ENCODE data around the gene CASKIN1. TPM values are rescaled to one million over a fixed set of nuclear protein-coding genes. Genes with fewer than 3 reads are reported as not detected.
A peak's percentile ranks its signal among the peaks of the same experiment; 100 is the strongest.

The CASKIN1 gene
- total RNA-seq, 2 donors from 2014 or later = 0.89 to 2.1 TPM

DNA sequence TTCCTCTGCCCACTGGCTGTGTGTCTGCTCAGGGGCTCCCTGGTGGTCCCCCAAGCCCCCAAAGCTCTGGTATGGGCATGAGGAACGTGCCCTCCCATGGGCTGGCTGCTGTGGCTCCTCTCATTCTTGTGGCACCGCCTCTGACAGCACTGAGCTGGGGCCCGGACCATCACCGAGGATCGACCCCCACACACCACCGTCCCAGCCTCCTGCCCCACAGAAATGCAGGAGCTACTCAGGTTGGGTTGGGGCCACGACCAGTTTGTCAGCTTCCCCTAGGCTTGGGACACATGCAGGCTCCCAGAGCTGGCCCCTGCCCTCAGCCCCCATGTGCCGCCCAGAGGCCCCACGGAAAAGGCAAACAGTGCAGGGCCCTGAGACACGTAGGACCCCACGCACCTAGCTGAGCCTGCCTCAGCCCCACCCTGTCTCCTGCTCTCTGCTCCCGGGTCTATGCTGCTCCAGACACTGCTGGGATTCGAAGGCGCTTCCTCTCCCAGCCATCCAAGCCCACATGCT is 3.3 kb upstream of the CASKIN1 start:
- no peak for DNase-seq
- H3K4me3 Mint-ChIP-seq = no peak overlapping the region

DNA sequence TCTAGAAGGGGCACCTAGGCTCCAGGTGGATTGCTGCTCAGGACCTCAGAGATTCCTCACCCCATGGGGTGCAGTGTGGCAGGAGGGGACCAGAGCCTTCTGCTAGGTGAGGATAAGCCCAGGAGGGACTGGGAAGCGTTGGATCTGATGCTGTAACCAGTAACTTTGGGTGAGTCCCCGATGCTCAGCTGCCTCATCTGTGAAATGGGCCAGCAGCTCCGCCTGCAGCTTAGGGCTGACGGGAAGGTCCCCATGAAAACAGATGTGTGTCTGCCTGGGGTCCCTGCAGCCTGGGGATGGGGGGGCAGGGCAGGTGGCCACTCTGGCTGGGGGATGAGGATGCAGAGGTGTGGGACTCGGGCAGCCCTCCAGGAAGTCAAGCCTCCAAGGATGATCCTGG is 2.7 kb upstream of the CASKIN1 start:
- Mint-ChIP-seq H3K36me3 (ENCODE audit: insufficient read depth in 2 of 2) (no peaks in the 10 kb centered on the region), H3K4me3 (no peak overlapping the region), H3K27me3 (ENCODE audit: low read depth) (peaks cover 26% of the 10 kb centered on the region), H3K27ac (no peak overlapping the region), H3K9me3 (no peaks in the 10 kb centered on the region), H3K4me1 (ENCODE audit: low read depth) (peaks cover 6% of the 10 kb centered on the region)
- no peak for DNase-seq
- no peak for ATAC-seq (replicated peaks in 1 of 2)

More for the DNA sequence above, 3.3 kb upstream of the CASKIN1 start:
- Mint-ChIP-seq H3K9me3 (no peaks in the 10 kb centered on the region), H3K36me3 (ENCODE audit: insufficient read depth in 2 of 2) (no peaks in the 10 kb centered on the region), H3K4me1 (ENCODE audit: low read depth) (peaks cover 12% of the 10 kb centered on the region), H3K27me3 (ENCODE audit: low read depth) (peaks cover 23% of the 10 kb centered on the region), H3K27ac (no peak overlapping the region)
- ATAC-seq (replicated peaks in 1 of 2) = no peak

DNA sequence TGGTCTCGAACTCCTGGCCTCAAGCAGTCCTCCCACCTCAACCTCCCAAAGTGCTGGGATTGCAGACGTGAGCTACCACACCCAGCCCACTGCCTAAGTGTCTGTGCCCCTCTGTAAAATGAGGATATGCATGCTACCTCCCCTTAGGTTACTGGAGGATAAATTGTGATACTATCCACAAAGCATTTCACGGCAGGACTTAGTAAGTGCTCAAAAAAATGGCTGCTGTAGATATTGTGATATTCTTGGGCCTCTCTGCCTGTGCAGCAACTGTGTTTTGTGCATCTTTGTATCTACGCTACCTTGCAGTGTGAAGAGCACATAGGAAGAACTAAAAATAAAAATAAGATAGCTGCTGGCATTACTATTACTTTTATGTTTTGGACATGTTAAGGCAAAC is 1.9 kb upstream of the CASKIN1 start:
- ATAC-seq (replicated peaks in 1 of 2) = no peak
- Mint-ChIP-seq H3K36me3 (ENCODE audit: insufficient read depth in 2 of 2) (no peaks in the 10 kb centered on the region), H3K27me3 (ENCODE audit: low read depth) (peaks cover 26% of the 10 kb centered on the region), H3K27ac (no peak overlapping the region), H3K9me3 (no peaks in the 10 kb centered on the region), H3K4me1 (ENCODE audit: low read depth) (peaks cover 6% of the 10 kb centered on the region), H3K4me3 (peak overlapping the region; percentile 5 to 80)
- DNase-seq = no peak

DNA sequence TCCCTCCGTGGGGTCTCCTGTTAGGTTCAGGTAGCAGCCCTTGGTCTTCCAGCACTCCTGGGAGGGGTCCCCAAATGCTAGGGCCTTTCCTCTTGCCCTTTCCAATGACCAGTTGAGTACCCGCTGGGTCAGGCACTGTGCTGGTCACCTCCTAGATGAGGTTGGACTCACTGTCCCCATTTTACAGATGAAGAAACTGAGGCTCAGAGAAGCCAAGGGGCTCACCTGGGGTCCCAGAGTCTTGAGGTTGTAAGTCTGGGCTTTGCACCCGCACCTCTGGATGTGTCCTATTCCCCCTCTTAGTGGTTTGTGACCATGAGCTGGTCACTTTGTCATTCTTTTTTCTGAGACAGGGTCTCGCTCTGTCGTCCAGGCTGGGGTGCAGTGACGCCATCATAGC is 1.4 kb upstream of the CASKIN1 start:
- DNase-seq (no peak), ATAC-seq (replicated peaks in 1 of 2) (no peak)
- H3K4me1 Mint-ChIP-seq (ENCODE audit: low read depth) = peaks cover 6% of the 10 kb centered on the region
- no peaks in the 10 kb centered on the region for H3K9me3 Mint-ChIP-seq
- H3K36me3 Mint-ChIP-seq (ENCODE audit: insufficient read depth in 2 of 2) = no peaks in the 10 kb centered on the region
- peak overlapping the region; percentile 5 to 80 for H3K4me3 Mint-ChIP-seq
- no peak overlapping the region for H3K27ac Mint-ChIP-seq
- peaks cover 26% of the 10 kb centered on the region for H3K27me3 Mint-ChIP-seq (ENCODE audit: low read depth)

DNA sequence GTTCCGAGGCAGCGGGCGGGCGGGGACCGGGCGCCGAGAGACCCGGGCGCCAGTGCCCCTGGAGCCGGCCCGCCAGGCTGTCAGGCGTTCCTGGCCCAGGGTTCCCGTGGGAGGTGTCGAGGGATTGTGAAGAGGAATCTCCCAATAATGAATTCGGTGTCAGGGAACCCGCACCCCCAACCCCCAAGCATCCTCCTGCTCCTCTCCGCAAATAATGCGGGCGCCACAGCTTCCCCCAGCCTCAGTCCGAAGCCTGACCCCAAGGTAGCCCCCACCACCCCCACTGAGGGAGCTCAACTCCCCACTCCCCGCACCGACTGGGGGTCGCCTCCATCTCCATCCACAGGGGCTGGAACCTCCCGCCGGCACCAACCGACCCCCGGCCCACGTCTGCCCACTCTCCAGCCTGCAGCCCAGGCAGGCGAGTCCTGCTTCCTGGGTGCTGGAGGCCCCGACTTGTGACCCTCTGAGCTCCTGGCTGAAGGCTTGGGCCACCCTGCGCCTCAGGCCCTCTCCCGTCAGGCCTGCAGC is 641 bp upstream of the CASKIN1 start:
- peaks cover 6% of the 10 kb centered on the region for H3K4me1 Mint-ChIP-seq (ENCODE audit: low read depth)
- no peak for DNase-seq
- no peak overlapping the region for H3K27ac Mint-ChIP-seq
- H3K4me3 Mint-ChIP-seq = peak overlapping the region; percentile 71 to 80
- no peaks in the 10 kb centered on the region for H3K36me3 Mint-ChIP-seq (ENCODE audit: insufficient read depth in 2 of 2)
- no peak for ATAC-seq (replicated peaks in 1 of 2)
- H3K27me3 Mint-ChIP-seq (ENCODE audit: low read depth) = peaks cover 26% of the 10 kb centered on the region
- no peaks in the 10 kb centered on the region for H3K9me3 Mint-ChIP-seq

DNA sequence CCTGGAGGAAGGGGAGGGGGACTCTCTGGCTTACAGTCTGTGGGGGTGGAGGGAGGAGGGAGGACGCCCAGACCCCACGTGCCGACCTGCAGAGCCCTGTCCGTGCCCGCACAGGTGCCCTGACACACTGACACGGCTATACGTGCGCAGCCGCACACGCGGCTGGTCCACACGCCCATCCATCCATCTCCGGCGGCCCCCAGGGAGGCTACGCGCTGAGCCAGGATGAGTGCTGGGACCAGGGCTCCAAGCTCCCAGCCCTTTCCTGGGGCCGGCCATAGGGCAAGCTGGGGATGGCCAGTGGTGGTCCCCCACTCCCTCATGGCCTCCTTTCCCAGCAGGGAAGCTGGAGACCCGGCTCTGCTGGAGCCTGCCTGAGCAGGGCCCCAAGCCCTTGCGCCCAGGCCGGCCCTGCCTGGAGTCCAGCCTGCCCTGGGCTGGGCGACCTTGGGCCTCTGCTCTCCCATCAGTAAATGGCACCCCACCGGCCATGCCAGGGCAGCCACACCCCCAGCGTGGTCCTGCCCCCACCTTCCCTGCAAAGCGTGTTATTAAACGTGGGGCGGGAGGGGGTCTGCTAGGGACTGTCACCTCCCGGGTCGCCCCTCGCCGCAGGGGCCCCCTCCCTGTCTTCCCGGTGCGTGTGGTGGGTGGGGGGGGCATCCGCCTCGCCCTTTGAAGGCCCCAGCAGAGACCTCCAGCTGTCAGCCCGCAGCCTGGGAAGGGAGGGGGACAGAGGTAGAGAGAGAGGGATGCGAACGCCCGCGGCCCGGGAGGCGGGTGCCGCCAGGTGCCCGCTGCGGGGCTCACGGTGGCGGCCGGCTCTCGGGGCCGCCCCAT is 863 bp downstream of the CASKIN1 start:
- H3K4me3 Mint-ChIP-seq = peak overlapping the region; percentile 23 to 69
- no peaks in the 10 kb centered on the region for H3K36me3 Mint-ChIP-seq (ENCODE audit: insufficient read depth in 2 of 2)
- H3K4me1 Mint-ChIP-seq (ENCODE audit: low read depth) = peaks cover 6% of the 10 kb centered on the region
- H3K27me3 Mint-ChIP-seq (ENCODE audit: low read depth) = peaks cover 26% of the 10 kb centered on the region
- H3K27ac Mint-ChIP-seq = no peak overlapping the region
- no peaks in the 10 kb centered on the region for H3K9me3 Mint-ChIP-seq
- ATAC-seq (replicated peaks in 1 of 2) (peak; percentile 20 to 24), DNase-seq (no peak)

DNA sequence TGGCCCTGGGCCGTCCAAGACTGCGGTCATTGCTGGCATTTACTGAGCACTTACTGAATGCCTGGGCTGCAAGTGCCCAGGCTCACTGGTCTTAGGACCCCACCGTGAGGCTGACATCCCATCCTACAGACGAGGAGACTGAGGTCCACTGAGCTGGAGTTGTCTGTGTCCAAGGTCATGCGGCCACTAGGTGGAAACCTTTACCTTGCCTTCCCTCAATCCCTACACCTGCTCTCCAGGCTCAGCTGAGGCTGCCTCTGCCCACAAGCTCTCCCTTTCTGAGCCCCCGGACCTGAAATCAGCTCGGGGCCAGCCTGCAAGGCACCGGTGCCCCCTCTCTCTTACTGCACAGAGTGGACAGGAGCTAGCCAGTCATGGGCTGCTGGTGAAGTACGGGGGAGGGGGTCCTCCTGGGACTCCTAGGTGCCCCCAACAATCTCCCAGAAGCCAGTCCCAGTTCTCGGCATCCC is 1.5 kb downstream of the CASKIN1 start:
- DNase-seq (peak; percentile 56 to 65), ATAC-seq (replicated peaks in 1 of 2) (peak; percentile 72 to 74)
- Mint-ChIP-seq H3K36me3 (ENCODE audit: insufficient read depth in 2 of 2) (no peaks in the 10 kb centered on the region), H3K4me3 (peak overlapping the region; percentile 23 to 69), H3K27me3 (ENCODE audit: low read depth) (peaks cover 26% of the 10 kb centered on the region), H3K4me1 (ENCODE audit: low read depth) (peaks cover 6% of the 10 kb centered on the region), H3K9me3 (no peaks in the 10 kb centered on the region), H3K27ac (no peak overlapping the region)

DNA sequence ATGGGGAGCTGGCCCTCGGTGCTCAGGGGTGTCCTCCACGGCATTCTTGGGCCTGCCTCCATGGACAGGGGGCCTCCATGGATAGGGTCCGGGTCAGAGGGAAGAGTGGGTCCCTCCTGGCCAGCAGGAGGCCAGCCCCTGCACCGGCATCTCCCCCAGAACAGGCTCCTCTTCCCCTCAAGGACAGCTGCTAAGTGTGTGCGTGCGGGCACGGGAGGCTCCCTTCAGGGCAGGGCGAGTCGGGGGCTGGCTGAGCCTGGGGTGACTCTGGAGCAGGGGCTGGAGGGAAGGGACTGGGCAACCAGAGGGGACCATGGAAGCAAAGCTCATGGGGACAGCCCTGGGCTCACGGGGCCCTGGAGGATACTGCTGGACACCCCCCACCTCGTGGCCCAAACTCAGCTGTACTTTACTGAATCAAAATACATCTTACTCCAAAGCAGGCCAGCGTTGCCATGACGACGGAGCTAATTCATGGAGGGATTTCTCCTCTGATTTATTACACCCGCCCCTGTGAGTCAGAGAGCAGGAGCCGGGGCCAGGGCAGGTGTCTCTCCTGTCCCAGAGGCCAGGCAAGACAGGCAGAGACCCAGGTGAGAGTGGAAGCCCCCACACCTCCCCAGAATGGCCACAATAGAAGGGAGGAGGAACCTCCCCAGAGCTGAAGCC is 2.1 kb downstream of the CASKIN1 start:
- peaks cover 26% of the 10 kb centered on the region for H3K27me3 Mint-ChIP-seq (ENCODE audit: low read depth)
- no peaks in the 10 kb centered on the region for H3K9me3 Mint-ChIP-seq
- H3K4me3 Mint-ChIP-seq = no peak overlapping the region
- H3K4me1 Mint-ChIP-seq (ENCODE audit: low read depth) = peaks cover 6% of the 10 kb centered on the region
- DNase-seq (no peak), ATAC-seq (replicated peaks in 1 of 2) (peak; percentile 2 to 3)
- no peak overlapping the region for H3K27ac Mint-ChIP-seq
- H3K36me3 Mint-ChIP-seq (ENCODE audit: insufficient read depth in 2 of 2) = no peaks in the 10 kb centered on the region

DNA sequence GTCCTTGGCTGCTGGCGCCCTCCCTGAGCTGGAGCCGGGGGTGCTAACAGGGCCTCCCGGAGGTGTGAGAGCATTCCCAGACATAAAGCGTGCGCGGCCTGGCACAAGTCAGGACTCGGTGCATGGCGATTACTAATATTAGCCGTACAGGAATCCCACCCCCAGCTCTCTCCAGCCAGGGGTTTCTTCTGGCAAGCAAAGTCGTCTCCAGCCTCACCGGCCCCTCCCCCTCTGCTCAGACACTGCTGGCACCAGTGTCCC is 5.0 kb downstream of the CASKIN1 start:
- H3K27me3 Mint-ChIP-seq (ENCODE audit: low read depth) = peaks cover 10% of the 10 kb centered on the region
- H3K27ac Mint-ChIP-seq = no peak overlapping the region
- DNase-seq (no peak), ATAC-seq (replicated peaks in 1 of 2) (no peak)
- peaks cover 6% of the 10 kb centered on the region for H3K4me1 Mint-ChIP-seq (ENCODE audit: low read depth)
- H3K4me3 Mint-ChIP-seq = no peak overlapping the region
- H3K9me3 Mint-ChIP-seq = no peaks in the 10 kb centered on the region
- H3K36me3 Mint-ChIP-seq (ENCODE audit: insufficient read depth in 2 of 2) = no peaks in the 10 kb centered on the region

DNA sequence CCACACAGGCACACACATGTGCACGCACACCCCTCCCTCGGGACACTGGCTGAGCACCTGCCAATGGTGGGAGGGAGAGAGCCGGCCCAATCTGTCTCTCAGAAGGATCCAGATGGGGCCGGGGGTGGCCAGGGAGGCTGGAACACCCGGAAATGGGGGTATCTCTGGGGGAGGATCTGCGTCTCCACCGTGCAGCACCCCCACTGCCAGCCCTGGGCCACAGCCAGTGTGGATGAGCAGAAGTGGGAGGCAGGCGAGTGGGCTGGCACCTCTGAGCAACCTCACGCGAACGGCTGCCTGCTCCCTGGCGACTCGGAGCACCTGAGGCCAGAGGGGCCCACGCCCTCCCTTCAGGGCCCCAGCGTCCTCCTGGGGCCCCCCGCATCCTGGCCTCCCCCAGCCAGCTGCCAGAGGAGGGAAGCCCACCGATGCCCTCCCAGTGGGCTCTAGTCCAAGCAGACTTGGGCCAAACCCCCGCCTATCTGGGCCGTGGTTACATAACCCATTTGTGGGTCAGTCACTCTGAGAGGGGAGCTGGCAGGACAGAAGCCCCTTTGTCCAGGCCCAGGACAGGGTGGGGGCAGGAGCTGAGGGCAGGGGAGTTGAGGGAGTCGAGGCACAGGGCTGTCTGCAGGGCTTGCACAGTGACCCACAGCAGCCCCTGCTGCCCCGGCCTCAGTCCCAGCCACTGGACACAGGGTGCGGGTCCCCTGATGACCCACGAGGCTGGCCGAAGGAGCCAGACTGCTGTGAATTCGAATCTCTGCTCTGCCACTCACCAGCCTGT is 5.6 kb downstream of the CASKIN1 start:
- Mint-ChIP-seq H3K4me1 (ENCODE audit: low read depth) (peaks cover 6% of the 10 kb centered on the region), H3K9me3 (no peaks in the 10 kb centered on the region), H3K27me3 (ENCODE audit: low read depth) (peaks cover 10% of the 10 kb centered on the region), H3K4me3 (no peak overlapping the region), H3K27ac (no peak overlapping the region), H3K36me3 (ENCODE audit: insufficient read depth in 2 of 2) (no peaks in the 10 kb centered on the region)
- ATAC-seq (replicated peaks in 1 of 2) = no peak
- DNase-seq = no peak

DNA sequence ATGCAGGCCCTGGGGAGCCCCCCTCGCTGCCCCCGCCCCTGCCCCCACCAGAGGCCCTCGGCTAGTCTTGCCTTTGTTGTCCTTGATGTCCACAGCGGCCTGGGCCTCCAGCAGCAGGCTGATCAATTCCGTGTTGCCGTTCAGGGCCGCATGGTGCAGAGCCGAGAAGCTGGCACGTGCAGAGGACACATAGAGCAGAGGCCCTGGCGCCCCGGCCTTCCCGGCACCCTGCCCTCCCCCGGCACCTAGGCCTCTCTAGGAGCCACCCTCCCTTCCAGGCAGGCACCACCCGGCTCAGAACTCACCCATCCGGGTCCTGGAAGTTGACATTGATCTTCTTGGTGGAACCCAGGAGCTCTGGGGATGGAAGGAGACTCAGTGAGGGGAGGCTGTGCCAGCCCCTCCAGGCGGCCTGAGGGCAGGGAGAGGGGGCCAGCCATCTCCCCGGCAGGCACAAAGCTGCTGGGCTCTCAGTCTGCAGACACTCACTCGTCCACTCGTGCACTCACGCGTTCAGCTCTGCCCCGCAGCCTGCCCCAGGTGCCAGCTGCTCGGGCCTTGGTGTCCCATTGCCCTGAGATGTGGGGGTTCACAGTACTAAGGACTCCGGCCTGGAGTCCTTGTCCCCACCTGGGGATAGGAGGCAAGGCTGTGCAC is 6.3 kb downstream of the CASKIN1 start:
- Mint-ChIP-seq H3K36me3 (ENCODE audit: insufficient read depth in 2 of 2) (no peaks in the 10 kb centered on the region), H3K27ac (no peak overlapping the region), H3K9me3 (no peaks in the 10 kb centered on the region), H3K27me3 (ENCODE audit: low read depth) (peaks cover 8% of the 10 kb centered on the region), H3K4me3 (no peak overlapping the region), H3K4me1 (ENCODE audit: low read depth) (peaks cover 5% of the 10 kb centered on the region)
- no peak for DNase-seq
- ATAC-seq (replicated peaks in 1 of 2) = no peak

DNA sequence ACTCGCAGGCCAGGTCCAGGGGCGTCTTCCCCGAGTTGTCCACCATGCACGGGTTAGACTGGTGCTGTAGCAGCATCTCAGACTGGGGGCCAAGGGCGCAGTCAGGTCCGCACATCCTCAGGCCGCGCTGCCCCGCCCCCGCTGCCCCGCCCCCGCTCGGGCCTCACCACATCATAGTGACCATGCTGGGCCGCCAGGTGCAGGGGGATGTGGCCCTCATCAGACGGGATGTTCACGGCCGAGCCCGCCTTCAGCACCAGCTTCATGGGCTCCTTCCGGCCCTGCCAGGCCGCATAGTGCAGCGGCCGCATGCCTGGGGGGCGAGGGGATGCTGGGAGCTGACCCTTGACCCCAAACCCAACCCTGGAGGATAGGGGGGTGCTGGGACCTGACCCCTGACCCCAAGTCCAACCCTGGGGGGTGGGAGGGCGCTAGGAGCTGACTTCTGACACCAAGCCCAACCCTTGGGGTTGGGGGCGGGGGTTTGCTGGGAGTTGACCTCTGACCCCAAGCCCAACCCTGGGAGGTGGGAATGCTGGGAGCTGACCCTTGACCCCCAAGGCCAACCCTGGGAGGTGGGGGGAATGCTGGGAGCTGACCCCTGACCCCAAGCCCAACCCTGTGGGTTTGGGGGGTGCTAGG is 7.0 kb downstream of the CASKIN1 start:
- no peaks in the 10 kb centered on the region for H3K27me3 Mint-ChIP-seq (ENCODE audit: low read depth)
- no peak for DNase-seq
- no peaks in the 10 kb centered on the region for H3K9me3 Mint-ChIP-seq
- no peak for ATAC-seq (replicated peaks in 1 of 2)
- H3K36me3 Mint-ChIP-seq (ENCODE audit: insufficient read depth in 2 of 2) = no peaks in the 10 kb centered on the region
- H3K4me3 Mint-ChIP-seq = no peak overlapping the region
- no peaks in the 10 kb centered on the region for H3K4me1 Mint-ChIP-seq (ENCODE audit: low read depth)
- no peak overlapping the region for H3K27ac Mint-ChIP-seq

Data from activated T-cell treated with anti-CD3 and anti-CD28 coated beads, Interleukin-2, amount 50 U/mL, for 72 hours (primary cell).